ENCODE data around the gene IQGAP3.
"Not testable (repeated sequence)": the region's sequence is repeated elsewhere in the genome, so short reads cannot be mapped to it uniquely, and the experiment has no call there.

Gene IQGAP3

DNA sequence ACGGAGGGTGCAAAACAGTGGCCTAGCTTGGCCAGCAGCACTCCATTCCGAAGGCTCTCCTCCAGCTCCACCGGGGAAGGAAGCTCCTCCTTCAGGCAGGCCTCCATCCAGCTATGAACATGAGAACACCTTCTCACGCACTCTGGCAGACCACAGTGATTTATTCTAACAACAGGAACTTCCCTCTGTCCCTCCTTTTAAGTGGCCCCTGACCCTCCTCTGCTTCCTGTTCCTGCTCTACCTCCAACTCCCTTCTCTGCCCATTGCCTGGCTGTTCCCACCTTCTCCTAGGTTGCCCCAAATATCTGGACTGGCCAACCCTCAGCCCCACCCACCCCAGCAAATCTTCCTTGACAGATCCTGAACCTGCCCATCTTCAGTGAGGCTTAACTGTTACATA, 5.9 kb downstream of the IQGAP3 start:
- DNase-seq (ENCODE audit: low spot score): no peak

DNA sequence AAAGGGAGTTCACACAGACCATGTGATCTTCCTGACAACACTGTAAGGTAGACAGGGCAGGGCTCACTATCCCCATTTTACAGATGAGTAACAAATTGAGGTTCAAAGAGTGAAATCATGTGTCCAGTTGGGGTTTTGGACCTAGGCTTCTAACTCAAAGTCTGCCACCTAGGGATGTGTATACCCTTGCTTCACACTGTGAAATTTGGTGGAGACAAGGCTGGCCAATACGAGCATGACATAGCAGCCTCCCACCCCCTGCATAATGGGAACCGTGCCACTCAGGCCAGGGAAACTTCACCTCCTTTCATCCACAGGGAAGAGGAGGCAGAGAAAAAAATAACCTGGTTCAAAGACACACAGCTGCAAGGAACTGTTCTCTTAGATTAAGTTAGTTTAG, 6.8 kb downstream of the IQGAP3 start:
- no peak for DNase-seq (ENCODE audit: low spot score)

DNA sequence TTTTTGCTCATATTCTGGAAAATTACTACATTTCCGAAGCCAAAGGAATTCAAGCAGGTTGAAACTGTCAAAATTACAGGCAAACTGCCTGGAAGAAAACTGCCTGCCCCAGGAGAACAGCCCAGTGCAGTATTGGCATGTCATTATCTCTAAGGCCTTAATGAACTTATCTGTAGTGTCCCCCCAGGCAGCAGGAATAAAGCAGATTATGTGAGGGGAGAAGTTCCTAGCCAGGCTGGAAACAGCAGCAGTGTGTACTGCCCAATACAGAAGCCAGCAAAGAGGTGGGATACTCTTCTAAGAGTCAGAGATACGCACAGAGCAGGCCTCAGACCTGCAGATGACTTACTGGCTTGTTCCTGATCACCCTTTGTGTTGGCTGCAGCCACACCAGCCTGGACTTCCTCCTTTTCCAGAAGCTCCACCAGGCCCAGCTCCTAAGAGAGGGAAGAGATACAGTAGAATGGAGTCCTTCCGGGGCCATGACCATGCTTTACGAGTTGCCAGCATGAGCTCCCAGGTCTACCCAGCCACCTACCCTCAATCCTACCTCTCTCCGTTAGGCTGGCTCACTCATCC, 11.7 kb downstream of the IQGAP3 start:
- no peak for DNase-seq (ENCODE audit: low spot score)

DNA sequence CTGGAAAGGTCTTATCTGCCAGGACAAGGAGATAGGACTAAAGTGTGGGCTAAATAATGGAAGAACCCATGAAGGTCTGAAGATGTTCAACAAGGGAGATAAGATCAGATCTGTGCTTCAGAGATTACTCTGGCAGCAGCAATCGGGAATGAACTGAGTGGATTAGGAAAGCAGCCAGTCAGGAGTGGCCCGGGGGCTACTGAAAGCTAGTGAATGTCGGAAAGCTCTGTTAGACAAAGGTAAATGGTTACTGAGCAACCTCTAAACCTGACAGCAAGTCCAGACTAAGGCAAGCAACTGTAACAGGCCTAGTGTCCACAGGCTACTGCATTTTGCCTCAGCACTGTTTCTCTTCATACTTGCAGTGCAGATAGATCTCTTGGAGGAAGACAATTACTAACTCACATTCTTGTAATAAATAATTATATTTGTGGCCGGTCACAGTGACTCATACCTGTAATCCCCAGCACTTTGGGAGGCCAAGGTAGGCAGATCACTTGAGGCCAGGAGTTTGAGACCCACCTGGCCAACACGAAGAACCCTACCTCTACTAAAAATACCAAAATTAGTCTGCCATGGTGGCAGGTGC, 12.5 kb downstream of the IQGAP3 start:
- no peak for DNase-seq (ENCODE audit: low spot score)

DNA sequence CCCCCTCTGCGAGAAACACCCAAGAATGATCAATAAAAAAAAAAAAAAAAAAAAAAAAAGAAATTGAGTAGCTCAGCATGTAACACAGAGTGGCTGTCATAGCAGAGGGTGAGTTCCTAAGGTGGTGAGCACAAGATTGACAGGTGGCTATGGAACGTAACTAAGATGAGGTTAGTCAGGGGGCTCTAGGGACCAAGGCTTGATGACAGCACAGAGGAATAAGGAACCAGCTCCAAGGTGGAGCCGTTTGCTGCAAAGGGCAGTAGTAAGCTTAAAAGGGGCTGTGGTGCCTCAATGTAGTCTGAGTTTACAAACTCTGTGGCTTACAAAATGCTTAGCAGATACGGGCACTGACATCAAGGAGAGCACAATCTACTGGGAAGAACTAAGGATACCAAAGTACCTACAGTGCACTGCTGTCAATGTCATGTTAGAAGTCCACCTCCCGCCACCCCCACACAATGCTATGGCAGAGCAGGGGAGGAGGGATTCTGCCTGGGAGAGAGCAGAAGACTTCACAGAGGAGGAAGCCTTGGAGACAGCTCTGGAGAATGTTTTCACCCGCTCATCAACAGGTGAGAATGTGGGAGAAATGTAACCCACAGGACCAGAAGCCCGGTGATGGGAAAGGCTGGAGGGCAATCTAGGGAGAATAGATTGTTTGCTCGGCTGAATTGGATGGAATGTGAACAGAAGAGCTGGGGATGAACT, 13.1 kb downstream of the IQGAP3 start:
- DNase-seq (ENCODE audit: low spot score): no peak

DNA sequence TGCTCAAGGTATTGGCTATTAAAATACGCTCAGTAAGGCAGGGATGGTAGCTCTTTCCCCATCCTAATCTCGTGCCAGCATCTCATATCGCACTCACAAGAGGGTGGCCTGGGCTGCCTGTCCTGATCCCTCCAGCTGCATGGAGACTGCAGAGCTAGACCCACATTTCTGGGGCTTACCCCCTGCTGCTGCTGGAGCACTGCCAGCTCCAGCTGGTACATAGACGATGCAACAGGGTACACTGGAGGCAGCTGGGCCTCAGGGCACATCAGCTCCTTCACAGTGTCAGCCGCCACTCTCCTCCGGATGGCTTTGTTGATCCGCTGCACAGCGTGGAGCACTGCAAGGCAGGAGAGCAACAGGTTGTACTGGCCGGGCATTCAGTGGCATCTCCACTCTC, 16.0 kb downstream of the IQGAP3 start:
- no peak for DNase-seq (ENCODE audit: low spot score)

DNA sequence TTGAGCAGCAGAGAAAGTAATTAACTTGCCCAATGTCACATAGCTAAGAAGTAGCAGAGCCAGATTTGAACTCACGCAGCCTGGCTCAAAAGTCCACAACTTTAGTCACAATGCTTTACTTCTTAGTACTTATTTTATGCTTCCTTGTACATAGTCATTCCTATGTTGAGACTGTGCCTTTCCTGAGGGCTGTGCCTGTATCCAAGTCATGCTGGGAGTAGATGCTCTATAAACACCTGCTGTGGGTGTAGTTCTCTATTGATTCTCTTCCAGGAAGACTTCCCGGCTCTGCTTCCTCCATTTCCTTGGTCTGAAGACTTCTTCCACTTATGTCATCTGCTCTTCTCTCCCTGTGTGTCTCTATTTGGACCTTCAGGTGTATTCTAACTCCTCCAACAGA, 16.6 kb downstream of the IQGAP3 start:
- DNase-seq (ENCODE audit: low spot score): no peak

DNA sequence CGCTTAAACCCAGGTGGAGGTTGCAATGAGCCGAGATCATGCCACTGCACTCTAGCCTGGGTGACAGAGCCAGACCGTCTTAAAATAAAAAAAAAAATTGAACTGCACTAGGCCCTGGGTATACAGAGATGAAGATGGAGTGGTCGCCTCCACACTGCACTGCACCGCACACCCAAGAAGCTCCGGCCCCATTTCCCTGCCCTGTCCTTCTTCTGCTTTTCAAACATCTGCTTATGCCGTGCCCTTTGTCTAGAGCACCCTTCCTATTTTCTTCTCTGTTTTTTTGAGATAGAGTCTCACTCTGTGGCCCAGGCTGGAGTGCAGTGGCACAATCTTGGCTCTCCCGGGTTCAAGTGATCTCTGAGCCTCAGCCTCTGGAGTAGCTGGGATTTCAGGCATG, 17.4 kb downstream of the IQGAP3 start:
- no peak for DNase-seq (ENCODE audit: low spot score)

DNA sequence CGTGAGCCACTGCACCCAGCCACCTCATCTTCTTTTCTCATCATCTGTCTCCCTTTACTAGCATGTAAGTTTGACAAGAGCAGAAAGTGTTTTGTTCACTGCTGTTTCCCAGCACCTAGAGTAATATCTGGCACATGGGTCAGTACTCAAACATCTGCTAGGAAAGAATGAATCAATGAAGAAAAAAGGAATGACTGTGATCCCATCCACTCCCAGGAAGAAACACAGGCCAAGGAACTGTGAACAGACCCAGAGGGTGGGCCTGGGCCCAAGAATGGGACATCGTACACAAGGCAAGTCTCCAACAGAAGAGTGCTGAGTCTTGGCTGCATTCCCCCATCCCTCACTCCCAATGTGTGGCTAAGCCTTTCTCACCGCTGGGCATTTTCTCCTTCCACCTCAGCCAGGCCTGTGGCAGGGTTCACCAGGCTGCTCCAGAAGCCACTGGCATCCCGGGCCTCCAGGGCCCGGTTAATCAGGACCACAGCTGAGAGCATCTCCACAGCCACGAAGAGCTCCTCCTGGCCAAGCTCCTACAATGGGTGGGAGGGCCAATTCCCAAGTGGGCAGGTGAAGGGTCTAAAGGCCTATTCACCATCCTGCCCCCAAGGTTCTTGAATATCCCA, 18.4 kb downstream of the IQGAP3 start:
- no peak for DNase-seq (ENCODE audit: low spot score)

DNA sequence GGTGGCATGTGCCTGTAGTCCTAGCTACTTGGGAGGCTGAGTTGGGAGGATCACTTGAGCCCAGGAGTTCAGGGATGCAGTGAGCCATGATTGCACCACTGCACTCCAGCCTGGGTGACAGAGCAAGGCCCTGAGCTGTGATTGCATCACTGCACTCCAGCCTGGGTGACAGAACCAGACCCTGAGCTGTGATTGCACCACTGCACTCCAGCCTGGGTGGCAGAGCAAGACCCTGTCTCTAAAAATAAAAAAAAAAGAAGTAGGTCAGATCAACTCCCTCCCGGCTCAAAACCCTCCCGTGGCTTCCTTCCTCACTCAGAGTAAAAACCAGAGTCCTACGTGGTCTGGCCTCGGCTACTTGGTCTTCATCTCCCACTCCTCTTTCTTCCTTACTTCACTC, 19.4 kb downstream of the IQGAP3 start:
- not testable (repeated sequence) for DNase-seq (ENCODE audit: low spot score)

DNA sequence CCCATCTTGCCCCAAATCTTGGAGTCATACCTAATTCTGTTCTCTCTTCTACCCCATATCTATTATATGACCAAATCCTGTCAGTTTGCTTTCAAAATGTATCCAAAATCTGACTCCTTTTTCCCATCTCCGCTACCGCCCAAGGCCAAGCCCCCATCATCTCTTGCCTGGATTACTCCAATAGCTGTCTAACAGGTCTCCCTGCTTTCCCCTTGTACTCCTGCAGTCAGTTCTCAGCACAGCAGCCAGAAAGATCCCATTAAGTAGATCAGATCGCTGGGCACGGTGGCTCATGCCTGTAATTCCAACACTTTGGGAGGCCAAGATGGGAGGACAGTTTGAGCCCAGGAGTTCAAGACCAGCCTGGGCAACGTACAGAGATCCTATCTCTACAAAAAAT, 19.8 kb downstream of the IQGAP3 start:
- no peak for DNase-seq (ENCODE audit: low spot score)

DNA sequence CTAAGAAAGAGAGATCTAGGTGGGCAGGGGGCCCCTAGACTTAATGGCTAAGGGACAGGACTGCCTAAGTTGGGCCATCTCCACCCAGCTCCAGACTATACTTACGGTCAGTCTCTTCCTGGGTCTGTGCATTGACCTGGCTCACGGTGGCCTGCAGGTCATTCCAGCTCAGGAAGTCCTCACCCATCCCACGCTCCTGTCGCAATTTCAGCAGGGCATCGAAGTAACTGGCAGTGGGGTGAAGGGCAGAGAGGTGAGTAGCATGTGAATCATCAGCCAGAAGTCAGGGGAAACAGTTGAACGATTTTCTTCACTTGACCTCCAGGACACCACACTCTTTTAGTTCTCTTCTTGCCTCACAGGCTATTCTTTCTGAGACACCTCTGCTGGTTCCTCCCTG, 20.5 kb downstream of the IQGAP3 start:
- no peak for DNase-seq (ENCODE audit: low spot score)

DNA sequence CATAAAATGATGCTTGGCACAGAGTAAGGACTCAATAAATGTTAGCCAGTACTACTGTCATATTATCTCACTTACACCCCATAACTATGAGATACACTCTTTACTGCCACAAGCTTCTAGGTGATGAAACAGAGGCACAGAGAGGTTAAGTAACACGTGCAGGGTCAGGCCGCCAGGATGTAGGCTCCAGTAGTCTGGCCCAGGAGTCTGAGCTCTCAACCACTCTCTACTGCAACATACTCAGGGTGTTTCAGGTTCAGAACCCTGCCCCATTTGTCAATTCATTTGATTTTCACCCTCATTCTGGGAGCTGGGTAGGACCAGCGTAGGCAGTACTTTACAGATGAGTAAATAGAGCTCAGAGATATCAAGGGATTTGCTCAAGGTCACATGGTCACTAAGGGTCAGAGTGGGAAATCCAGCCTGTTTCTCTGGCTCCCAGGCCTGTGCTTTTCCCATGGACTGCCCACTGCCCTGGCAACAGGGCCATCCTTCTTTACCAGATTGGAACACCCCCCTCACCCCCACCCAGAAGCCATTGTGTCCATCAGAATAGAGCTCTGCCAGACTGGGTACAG, 21.2 kb downstream of the IQGAP3 start:
- no peak for DNase-seq (ENCODE audit: low spot score)

DNA sequence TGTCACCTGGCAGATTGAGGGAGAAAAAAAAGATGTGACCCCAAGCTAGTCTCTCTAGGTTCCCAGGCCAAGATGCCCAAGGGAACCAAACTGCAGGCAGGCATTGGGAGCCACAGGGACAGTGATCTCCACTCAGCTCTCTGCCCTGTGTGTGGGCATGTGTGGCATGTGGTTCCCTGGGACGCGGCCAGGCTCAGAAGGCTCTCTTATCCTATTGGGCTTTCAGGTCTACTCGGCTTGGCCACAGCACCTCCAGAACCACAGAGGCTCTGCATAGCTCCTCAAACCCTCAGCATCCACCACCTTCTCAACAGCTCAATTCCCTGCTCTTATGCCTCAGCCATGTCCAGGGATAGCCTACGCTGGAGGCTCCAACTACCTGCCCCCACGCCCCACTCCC, 22.0 kb downstream of the IQGAP3 start:
- no peak for DNase-seq (ENCODE audit: low spot score)

DNA sequence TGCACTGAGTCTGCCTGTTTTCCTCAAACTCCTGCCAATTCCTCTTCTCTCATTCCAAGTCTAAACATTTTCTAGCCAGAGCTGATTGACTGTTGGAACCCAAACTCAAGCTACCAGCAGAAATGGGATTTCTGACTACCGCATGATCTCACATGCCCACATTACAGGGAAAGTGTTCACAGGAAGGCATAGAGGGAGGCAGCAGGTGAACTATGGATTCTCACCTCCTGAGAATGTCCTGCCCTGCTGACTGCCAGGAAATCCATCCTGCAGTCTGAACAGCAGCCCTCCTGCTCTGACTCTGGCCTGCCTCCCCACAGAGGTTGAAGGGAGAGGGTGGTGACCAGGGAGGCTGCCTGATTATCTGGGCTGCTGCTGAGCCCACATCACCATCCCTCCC, 22.5 kb downstream of the IQGAP3 start:
- DNase-seq (ENCODE audit: low spot score): no peak

DNA sequence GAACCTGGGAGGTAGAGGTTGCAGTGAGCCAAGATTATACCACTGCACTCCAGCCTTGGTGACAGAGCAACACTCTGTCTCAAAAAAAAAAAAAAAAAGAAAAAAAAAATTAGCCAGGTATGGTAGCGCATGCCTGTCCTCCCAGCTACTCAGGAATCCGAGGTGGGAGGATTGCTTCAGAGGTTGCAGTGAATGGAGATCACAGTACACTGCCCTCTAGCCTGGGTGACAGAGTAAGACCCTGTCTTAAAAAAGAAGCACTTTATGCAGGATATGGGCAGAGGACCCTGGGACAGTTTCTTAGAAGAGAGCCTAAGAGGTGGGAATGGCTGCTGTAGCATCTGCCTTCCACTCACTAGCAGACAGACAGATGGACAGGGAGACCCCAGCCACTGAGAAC, 23.0 kb downstream of the IQGAP3 start:
- DNase-seq (ENCODE audit: low spot score): no peak

DNA sequence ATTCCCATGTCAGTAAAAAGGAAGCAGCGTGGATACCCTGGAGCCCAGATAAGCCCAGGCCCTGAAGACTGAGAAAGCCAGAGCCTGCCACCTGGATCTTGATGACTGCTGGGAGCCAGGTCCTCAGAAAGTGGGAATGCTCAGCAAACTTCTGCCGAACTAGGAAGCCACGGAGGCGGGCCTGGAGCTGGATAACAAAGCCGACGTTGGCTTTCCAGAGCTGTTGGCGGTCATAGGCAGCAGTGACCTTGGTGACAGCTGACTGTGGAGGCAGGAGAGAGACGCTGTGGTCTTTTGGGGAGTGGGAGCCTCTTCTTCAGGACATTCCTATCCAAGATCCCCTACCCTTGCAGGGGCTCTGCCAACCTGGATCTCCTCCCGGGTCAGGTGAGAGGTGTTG, 24.4 kb downstream of the IQGAP3 start:
- no peak for DNase-seq (ENCODE audit: low spot score)

DNA sequence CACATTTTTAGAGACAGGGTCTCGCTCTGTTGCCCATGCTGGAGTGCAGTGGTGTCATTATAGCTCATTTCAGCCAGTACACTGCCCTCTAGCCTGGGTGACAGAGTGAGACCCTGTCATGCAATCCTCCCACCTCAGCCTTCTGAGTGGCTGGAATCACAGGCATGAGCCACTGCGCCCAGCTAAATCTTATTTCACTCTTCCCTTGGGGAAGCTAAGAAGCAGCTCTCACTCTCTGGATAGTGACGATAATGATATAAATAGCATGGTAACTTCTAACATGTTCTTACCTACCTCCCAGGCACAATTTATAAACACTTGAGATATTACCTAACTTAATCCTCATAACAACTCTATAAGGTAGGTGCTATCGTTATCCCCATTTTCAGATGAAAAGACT, 24.9 kb downstream of the IQGAP3 start:
- DNase-seq (ENCODE audit: low spot score): no peak

DNA sequence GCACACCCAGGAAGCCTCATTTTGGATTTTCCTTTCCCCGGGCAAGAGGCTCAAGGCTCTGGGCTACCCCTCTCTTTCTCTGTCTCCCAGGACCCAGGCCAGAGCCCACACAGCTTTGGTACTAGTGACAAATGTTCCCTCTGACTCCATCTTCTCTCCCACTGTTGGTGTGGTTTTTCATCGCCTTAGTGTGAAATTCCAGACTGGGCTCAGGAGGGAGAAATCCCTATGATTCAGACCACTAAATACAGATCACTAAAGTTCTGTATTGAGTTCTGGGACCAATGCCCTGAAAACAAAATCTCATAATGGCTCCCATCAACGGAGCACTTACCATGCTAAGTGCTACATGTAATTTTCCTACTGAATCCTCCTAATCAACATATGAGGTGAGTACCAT, 26.1 kb downstream of the IQGAP3 start:
- DNase-seq (ENCODE audit: low spot score): no peak

DNA sequence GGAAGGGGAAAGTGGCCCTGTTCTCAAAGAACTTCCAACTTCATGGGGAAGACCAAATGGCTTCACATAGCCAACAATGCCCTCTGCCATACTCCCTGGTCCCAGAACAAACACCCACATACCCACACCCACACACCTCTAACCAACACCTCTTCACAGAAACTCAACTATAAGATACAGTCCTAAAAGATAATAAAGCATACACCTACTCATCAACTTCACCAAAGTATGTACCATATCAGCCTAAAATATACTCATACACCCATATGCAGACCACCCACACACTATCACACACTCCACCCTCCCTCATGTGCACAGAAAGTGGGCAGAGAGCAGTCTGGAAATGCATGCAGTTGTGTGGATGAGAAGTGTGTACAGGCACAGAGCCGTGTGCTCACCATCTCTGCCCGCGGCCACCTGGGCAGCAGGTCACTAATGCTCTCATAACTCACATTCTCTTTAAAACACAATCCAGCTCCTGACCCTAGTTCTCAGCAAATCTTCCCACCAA, 27.7 kb downstream of the IQGAP3 start:
- DNase-seq (ENCODE audit: low spot score): no peak

DNA sequence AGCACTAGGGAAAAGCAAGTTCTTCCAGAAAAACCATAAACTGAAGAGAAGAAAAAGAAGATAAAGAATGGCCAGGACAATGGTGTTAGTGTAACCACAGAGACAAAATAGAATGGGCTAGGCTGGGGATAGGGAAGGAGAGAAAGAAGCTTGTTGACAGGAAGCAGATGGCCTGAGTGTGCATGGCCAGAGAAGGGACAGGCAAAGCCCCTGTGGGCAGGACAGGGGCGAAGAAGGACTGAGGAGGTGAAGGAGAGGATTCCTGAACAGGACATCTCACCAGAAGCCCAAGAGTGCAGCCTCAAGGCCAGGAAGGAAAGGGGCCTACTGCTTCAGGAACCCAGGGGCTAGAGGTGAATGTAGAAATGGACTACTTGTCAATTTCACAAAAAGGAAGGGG, 29.3 kb downstream of the IQGAP3 start:
- DNase-seq (ENCODE audit: low spot score): no peak

DNA sequence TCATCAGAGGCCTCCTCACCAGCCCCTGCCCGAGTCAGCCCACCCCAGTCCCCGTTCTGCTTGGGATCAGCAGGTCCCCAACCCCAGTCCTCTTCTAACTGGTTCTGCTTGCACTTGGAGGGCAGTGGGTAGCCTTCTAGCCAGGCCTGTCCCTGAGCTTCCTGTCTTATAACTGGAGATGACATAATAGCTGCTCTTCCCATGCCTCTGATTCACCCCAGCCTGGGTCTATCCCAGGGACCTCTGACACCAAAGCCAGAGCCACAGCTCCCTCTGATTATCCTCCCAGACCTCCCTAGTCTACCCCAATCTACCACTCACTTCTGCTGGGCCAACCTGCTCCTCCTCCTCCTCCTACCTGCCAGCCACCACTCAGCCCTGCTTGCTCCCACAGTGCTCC, 31.4 kb downstream of the IQGAP3 start:
- DNase-seq (ENCODE audit: low spot score): no peak

DNA sequence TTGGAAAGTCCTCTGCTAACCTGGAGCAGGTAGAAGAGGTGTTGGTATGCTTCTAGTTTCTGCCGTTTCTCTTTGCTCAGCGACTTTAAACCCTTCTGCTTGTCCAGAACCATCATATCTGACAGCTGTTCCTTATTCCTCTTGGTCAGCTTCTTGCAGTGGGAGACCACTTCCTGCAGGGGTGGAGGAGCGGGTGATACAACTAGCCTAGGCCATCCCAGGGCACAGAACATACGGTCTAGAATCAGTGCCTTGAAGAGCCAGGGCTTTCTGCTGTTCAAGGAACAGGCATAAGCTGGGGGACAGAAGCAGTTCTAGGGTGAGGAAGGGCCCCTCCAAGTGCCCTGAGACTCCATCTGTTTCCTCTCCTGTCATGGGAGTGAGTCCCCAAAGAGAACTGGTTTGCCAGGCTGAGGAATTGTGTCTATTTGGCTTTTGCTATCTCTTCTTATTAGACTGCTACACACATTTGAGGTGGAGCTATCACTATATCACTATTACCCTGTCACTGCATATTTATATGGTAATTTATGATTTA, 32.5 kb downstream of the IQGAP3 start:
- DNase-seq (ENCODE audit: low spot score): no peak
